Endometrium (tissue), 2 donors: ENCODE results near the gene MARCHF9.
"Not testable (repeated sequence)": the region's sequence is repeated elsewhere in the genome, so short reads cannot be mapped to it uniquely, and the experiment has no call there.

ENCODE experiments used
- FAIRE-seq: peaks from 2 replicates; lab custom pipeline; 2012; peaks lifted over from hg19 to GRCh38; lab: Jason Lieb, UNC
- donor health status: control.
- donor health status: control.

MARCHF9 gene

GRCh38 chr12:57754411-57755193, at the start of gene MARCHF9:
TSS of gene MARCHF9 (plus strand) at chr12:57755103. CDS start at chr12:57755529, 426 bp downstream.
- FAIRE-seq = no peak

GRCh38 chr12:57707250-57707649, 47.7 kb upstream of the MARCHF9 start:
- FAIRE-seq = no peak

- no peak for FAIRE-seq
These were observed 46.6 kb upstream of the MARCHF9 start for GRCh38 chr12:57708296-57708695.

GRCh38 chr12:57712701-57713100, 42.2 kb upstream of the MARCHF9 start:
- FAIRE-seq = no peak

GRCh38 chr12:57713209-57713608, 41.7 kb upstream of the MARCHF9 start:
- FAIRE-seq = no peak

GRCh38 chr12:57715036-57715748, 39.7 kb upstream of the MARCHF9 start:
- not testable (repeated sequence) for FAIRE-seq

- no peak for FAIRE-seq
These were observed 39.1 kb upstream of the MARCHF9 start for GRCh38 chr12:57715786-57716185.

- no peak for FAIRE-seq
These were observed 38.6 kb upstream of the MARCHF9 start for GRCh38 chr12:57716305-57716704.

- no peak for FAIRE-seq
These were observed 37.8 kb upstream of the MARCHF9 start for GRCh38 chr12:57717131-57717530.

- no peak for FAIRE-seq
These were observed 36.9 kb upstream of the MARCHF9 start for GRCh38 chr12:57717846-57718640.

GRCh38 chr12:57718641-57719528, 36.0 kb upstream of the MARCHF9 start:
- FAIRE-seq = no peak

- no peak for FAIRE-seq
These were observed 34.9 kb upstream of the MARCHF9 start for GRCh38 chr12:57719777-57720605.

- FAIRE-seq = no peak
These were observed 34.0 kb upstream of the MARCHF9 start for GRCh38 chr12:57720606-57721595.

- FAIRE-seq = not testable (repeated sequence)
These were observed 32.9 kb upstream of the MARCHF9 start for GRCh38 chr12:57721846-57722608.

GRCh38 chr12:57722716-57723629, 31.9 kb upstream of the MARCHF9 start:
- no peak for FAIRE-seq

- no peak for FAIRE-seq
These were observed 31.3 kb upstream of the MARCHF9 start for GRCh38 chr12:57723630-57723962.
